ENCODE results near the gene ETNK1.

The ETNK1 gene

DNA sequence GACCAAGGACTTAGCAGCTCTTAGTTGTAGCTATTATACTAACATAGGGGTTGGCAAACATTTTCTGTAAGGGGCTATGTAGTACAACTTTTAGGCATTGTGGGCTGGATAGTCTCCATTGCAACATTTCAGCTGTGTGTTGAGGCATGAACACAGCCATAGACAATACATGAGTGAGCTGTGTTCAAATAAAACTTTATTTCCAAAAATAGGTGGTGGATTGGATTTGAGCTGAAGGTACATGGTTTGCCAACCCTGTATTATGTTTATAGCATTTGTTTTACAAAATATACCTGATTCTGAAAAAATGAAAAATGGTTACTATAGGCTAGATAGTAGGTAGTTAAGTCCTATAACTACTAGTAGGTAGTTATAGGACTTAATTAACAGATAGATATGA, 40.5 kb downstream of the ETNK1 start:
- no peak for DNase-seq (ENCODE audit: low read depth in 2 of 2)
- H3K4me3 ChIP-seq (replicated peaks in 1 of 2; ENCODE audit: low read depth in 2 of 2, low read length in 2 of 2) = no peak overlapping the region
- TF ChIP-seq, protein P1, sequence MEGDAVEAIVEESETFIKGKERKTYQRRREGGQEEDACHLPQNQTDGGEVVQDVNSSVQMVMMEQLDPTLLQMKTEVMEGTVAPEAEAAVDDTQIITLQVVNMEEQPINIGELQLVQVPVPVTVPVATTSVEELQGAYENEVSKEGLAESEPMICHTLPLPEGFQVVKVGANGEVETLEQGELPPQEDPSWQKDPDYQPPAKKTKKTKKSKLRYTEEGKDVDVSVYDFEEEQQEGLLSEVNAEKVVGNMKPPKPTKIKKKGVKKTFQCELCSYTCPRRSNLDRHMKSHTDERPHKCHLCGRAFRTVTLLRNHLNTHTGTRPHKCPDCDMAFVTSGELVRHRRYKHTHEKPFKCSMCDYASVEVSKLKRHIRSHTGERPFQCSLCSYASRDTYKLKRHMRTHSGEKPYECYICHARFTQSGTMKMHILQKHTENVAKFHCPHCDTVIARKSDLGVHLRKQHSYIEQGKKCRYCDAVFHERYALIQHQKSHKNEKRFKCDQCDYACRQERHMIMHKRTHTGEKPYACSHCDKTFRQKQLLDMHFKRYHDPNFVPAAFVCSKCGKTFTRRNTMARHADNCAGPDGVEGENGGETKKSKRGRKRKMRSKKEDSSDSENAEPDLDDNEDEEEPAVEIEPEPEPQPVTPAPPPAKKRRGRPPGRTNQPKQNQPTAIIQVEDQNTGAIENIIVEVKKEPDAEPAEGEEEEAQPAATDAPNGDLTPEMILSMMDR (IDR thresholded peaks at IDR 0.05; ENCODE audit: low read depth, low read length) = no peak

DNA sequence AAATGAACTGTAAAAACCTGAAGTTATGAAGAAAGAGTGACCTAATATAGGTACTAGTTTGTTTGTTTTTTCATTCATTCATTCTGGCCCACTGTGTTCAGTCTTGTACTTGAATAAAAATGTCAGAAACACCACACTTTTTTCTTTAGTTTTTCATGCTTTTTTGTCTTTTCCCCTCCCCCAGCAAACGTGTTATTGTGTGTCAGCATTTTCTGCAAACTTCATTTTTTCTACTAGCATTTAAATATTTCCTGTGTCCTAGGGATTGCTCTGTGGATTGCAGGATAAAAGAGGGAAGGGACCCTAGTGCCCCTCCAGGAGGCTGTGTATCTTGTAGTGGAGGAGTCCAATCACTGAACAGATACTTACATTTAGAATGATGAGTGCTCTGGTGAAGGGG, 42.2 kb downstream of the ETNK1 start:
- no peak overlapping the region for H3K4me3 ChIP-seq (replicated peaks in 1 of 2; ENCODE audit: low read depth in 2 of 2, low read length in 2 of 2)
- no peak for DNase-seq (ENCODE audit: low read depth in 2 of 2)
- TF ChIP-seq, protein P1 (IDR thresholded peaks at IDR 0.05; ENCODE audit: low read depth, low read length) = no peak

DNA sequence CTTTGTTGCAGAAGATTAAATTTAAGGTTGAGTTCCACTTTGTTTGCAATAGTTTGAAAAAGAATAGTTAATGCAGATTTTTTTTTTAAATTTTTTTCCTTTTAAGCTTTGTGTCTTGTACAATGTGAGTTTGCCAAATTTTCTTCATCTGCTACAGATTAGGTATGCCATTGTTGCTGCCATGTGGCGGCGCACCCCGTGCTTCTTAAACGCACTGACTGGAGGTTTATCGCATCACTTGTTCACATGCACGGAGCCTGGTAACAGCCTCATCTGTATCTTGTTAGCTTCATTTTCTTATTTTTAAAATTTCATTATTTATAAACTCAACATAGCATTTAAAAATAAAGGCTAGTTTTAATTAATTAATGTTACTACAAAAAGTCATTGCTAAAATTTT, 43.5 kb downstream of the ETNK1 start:
- no peak for DNase-seq (ENCODE audit: low read depth in 2 of 2)
- TF ChIP-seq, protein P1 (IDR thresholded peaks at IDR 0.05; ENCODE audit: low read depth, low read length) = no peak
- no peak overlapping the region for H3K4me3 ChIP-seq (replicated peaks in 1 of 2; ENCODE audit: low read depth in 2 of 2, low read length in 2 of 2)

DNA sequence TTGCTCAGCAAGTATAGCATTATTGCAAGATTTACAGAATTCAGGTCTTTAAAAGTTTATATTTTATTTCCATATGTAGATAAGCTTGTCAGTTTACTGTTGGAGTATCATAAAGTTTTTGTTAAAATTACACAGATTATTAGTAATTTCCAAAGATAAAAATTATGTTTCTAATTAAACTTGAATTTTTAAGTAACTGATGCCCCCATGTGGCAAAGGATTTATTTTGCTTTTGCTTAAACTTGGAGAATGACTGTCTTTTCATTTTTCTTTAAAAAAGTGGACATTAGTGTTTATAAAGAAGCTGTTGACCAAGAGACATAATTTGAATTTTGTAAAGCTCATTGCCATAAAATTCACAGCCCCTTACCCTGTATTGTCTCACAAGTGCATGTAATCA, 45.8 kb downstream of the ETNK1 start:
- no peak overlapping the region for H3K4me3 ChIP-seq (replicated peaks in 1 of 2; ENCODE audit: low read depth in 2 of 2, low read length in 2 of 2)
- TF ChIP-seq, protein P1 (IDR thresholded peaks at IDR 0.05; ENCODE audit: low read depth, low read length) = peak; percentile 21
- peak; percentile 38 to 50 for DNase-seq (ENCODE audit: low read depth in 2 of 2)

DNA sequence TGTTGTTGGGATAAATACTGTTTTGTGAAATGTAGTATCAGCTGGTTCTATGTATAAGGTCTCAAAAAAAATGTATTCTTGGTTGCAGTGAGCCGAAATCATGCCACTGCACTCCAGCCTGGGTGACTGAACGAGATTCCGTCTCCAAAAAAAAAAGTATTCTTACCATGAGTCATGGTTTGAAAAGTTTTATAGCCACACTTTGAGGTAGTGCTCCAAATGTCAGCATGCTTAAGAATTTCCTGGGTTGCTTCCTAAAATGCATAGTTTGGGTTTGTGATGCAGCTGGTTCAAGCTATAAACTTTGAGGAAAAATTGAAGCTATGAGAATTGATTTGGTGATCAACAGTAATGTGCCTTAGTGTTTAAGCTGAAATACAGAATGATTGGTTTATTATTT, 48.0 kb downstream of the ETNK1 start:
- no peak overlapping the region for H3K4me3 ChIP-seq (replicated peaks in 1 of 2; ENCODE audit: low read depth in 2 of 2, low read length in 2 of 2)
- DNase-seq (ENCODE audit: low read depth in 2 of 2) = peak; percentile 54 to 65
- TF ChIP-seq, protein P1 (IDR thresholded peaks at IDR 0.05; ENCODE audit: low read depth, low read length) = no peak

DNA sequence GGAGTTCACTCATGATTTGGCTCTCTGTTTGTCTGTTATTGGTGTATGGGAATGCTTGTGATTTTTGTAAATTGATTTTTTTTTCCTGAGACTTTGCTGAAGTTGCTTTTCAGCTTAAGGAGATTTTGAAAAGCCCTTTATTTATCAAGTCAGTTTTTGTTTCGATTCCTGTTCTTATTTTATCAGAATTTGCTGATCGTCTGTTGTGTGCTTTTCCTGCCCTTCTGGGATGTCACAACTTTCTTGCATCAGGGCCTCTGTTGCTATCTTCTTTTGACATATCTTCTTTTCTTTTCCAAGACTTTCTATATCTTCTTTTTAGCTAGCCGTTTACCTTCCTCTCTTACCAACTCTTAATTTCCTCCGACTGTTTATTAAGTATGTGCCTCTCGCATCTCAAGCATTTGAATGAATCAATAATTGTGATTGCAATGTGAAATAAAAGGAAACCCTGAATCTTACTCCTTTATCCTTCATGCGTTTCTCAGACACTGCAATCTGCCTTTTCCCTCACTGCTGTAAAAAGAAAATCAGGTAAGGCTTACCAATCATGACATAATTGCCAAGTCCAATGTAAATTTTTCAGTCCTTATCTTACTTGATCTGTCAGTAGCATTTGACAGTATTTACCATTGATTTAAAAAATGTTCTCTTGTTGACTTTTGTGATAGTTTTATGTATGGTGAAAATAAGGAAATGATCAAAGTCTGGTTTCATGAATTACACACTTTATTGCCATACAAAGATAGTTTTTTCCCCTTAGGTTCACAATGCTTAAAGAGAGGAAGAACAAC, 53.0 kb downstream of the ETNK1 start:
- TF ChIP-seq, protein P1 (IDR thresholded peaks at IDR 0.05; ENCODE audit: low read depth, low read length) = no peak

DNA sequence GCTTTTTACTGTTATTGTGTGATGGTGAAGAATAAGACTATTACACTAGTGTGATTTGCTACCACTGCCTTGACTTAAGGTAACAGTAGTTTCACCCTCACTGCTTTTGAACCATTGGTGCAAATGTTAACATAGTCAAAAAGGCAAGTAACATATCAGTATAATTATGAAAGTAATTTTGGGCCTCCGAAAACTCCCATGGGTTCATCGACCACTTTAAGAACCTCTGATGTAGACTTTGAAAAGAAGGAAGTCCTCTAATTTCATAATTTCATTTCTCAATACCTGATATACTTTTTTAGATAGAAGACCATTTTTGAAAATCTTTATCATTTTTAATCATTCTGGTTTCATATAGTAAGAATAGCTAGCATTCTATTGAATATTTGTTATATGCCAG, 57.7 kb downstream of the ETNK1 start:
- TF ChIP-seq, protein P1 (IDR thresholded peaks at IDR 0.05; ENCODE audit: low read depth, low read length) = no peak
- H3K4me3 ChIP-seq (replicated peaks in 1 of 2; ENCODE audit: low read depth in 2 of 2, low read length in 2 of 2) = no peak overlapping the region
- no peak for DNase-seq (ENCODE audit: low read depth in 2 of 2)

More for the DNA sequence above, 53.0 kb downstream of the ETNK1 start:
- no peak overlapping the region for H3K4me3 ChIP-seq (replicated peaks in 1 of 2; ENCODE audit: low read depth in 2 of 2, low read length in 2 of 2)
- no peak for DNase-seq (ENCODE audit: low read depth in 2 of 2)
